Measurements from ENCODE around the gene KRTAP10-3. TPM values are rescaled to one million over a fixed set of nuclear protein-coding genes. Genes with fewer than 3 reads are reported as not detected.

The KRTAP10-3 gene
- not detected in 2 replicates for total RNA-seq

GRCh38 chr21:44558695-44559094 lies at the start of gene KRTAP10-3:
Gene KRTAP10-3 (minus strand): TSS chr21:44558795. CDS start chr21:44558715, 80 bp downstream.
- no peak for DNase-seq (ENCODE audit: low read depth)
- Histone ChIP-seq H3K4me3 (ENCODE audit: low read depth, low read length) (no peak within 1 kb of the TSS), H3K27me3 (ENCODE audit: control insufficient read depth, insufficient read depth, low read length) (peaks cover 13% of the 10 kb centered on the region), H3K36me3 (ENCODE audit: control insufficient read depth, insufficient read depth, low read length) (no peaks in the 10 kb centered on the region)
- TF ChIP-seq CTCF (IDR thresholded peaks at IDR 0.05; ENCODE audit: insufficient read depth, low read length, poor library complexity, severe bottlenecking), result no peak

GRCh38 chr21:44606495-44606894 lies 47.9 kb upstream of the KRTAP10-3 start:
- H3K27me3 ChIP-seq (ENCODE audit: control insufficient read depth, insufficient read depth, low read length), result no peaks in the 10 kb centered on the region
- no peak for DNase-seq (ENCODE audit: low read depth)
- TF ChIP-seq CTCF (IDR thresholded peaks at IDR 0.05; ENCODE audit: insufficient read depth, low read length, poor library complexity, severe bottlenecking), result no peak
- H3K4me3 ChIP-seq (ENCODE audit: low read depth, low read length), result no peak overlapping the region
- H3K36me3 ChIP-seq (ENCODE audit: control insufficient read depth, insufficient read depth, low read length), result no peaks in the 10 kb centered on the region

GRCh38 chr21:44603911-44604310 lies 45.3 kb upstream of the KRTAP10-3 start:
- Histone ChIP-seq H3K27me3 (ENCODE audit: control insufficient read depth, insufficient read depth, low read length) (no peaks in the 10 kb centered on the region), H3K4me3 (ENCODE audit: low read depth, low read length) (no peak overlapping the region), H3K36me3 (ENCODE audit: control insufficient read depth, insufficient read depth, low read length) (no peaks in the 10 kb centered on the region)
- no peak for DNase-seq (ENCODE audit: low read depth)
- no peak for TF ChIP-seq CTCF (IDR thresholded peaks at IDR 0.05; ENCODE audit: insufficient read depth, low read length, poor library complexity, severe bottlenecking)

- Histone ChIP-seq H3K27me3 (ENCODE audit: control insufficient read depth, insufficient read depth, low read length) (no peaks in the 10 kb centered on the region), H3K4me3 (ENCODE audit: low read depth, low read length) (no peak overlapping the region), H3K36me3 (ENCODE audit: control insufficient read depth, insufficient read depth, low read length) (no peaks in the 10 kb centered on the region)
- no peak for TF ChIP-seq CTCF (IDR thresholded peaks at IDR 0.05; ENCODE audit: insufficient read depth, low read length, poor library complexity, severe bottlenecking)
- DNase-seq (ENCODE audit: low read depth), result no peak
Observed at GRCh38 chr21:44603109-44603875, 44.7 kb upstream of the KRTAP10-3 start.

GRCh38 chr21:44602463-44602850 lies 43.9 kb upstream of the KRTAP10-3 start:
- H3K4me3 ChIP-seq (ENCODE audit: low read depth, low read length), result no peak overlapping the region
- DNase-seq (ENCODE audit: low read depth), result no peak
- TF ChIP-seq CTCF (IDR thresholded peaks at IDR 0.05; ENCODE audit: insufficient read depth, low read length, poor library complexity, severe bottlenecking), result no peak
- H3K36me3 ChIP-seq (ENCODE audit: control insufficient read depth, insufficient read depth, low read length), result no peaks in the 10 kb centered on the region
- no peaks in the 10 kb centered on the region for H3K27me3 ChIP-seq (ENCODE audit: control insufficient read depth, insufficient read depth, low read length)

Measured in kidney epithelial cell (primary cell).